Measurements from ENCODE around the gene ZNF521.
"Not testable (repeated sequence)": the region's sequence is repeated elsewhere in the genome, so short reads cannot be mapped to it uniquely, and the experiment has no call there.

Gene ZNF521

GRCh38 chr18:25289001-25289631 is 62.9 kb downstream of the ZNF521 start:
- peak; percentile 69 for DNase-seq (ENCODE audit: low read depth)

GRCh38 chr18:25288340-25288938 is 63.5 kb downstream of the ZNF521 start:
- DNase-seq (ENCODE audit: low read depth) = no peak

GRCh38 chr18:25287106-25287505 is 64.9 kb downstream of the ZNF521 start:
- no peak for DNase-seq (ENCODE audit: low read depth)

- no peak for DNase-seq (ENCODE audit: low read depth)
These were observed 67.0 kb downstream of the ZNF521 start for GRCh38 chr18:25284861-25285550.

- DNase-seq (ENCODE audit: low read depth) = no peak
These were observed 67.7 kb downstream of the ZNF521 start for GRCh38 chr18:25284281-25284680.

- no peak for DNase-seq (ENCODE audit: low read depth)
These were observed 68.2 kb downstream of the ZNF521 start for GRCh38 chr18:25283781-25284180.

- DNase-seq (ENCODE audit: low read depth) = no peak
These were observed 68.9 kb downstream of the ZNF521 start for GRCh38 chr18:25282896-25283703.

GRCh38 chr18:25282282-25282681 is 69.7 kb downstream of the ZNF521 start:
- DNase-seq (ENCODE audit: low read depth) = no peak

- DNase-seq (ENCODE audit: low read depth) = no peak
These were observed 70.4 kb downstream of the ZNF521 start for GRCh38 chr18:25281556-25281955.

- no peak for DNase-seq (ENCODE audit: low read depth)
These were observed 72.0 kb downstream of the ZNF521 start for GRCh38 chr18:25279961-25280360.

- DNase-seq (ENCODE audit: low read depth) = no peak
These were observed 72.4 kb downstream of the ZNF521 start for GRCh38 chr18:25279556-25279955.

- DNase-seq (ENCODE audit: low read depth) = peak; percentile 32
These were observed 72.8 kb downstream of the ZNF521 start for GRCh38 chr18:25279133-25279532.

- no peak for DNase-seq (ENCODE audit: low read depth)
These were observed 73.6 kb downstream of the ZNF521 start for GRCh38 chr18:25278394-25278793.

GRCh38 chr18:25275412-25276001 is 76.5 kb downstream of the ZNF521 start:
- no peak for DNase-seq (ENCODE audit: low read depth)

- no peak for DNase-seq (ENCODE audit: low read depth)
These were observed 77.0 kb downstream of the ZNF521 start for GRCh38 chr18:25274926-25275325.

- DNase-seq (ENCODE audit: low read depth) = not testable (repeated sequence)
These were observed 84.9 kb downstream of the ZNF521 start for GRCh38 chr18:25266931-25267527.

- peak; percentile 22 for DNase-seq (ENCODE audit: low read depth)
These were observed 89.0 kb downstream of the ZNF521 start for GRCh38 chr18:25262920-25263319.

GRCh38 chr18:25261768-25262167 is 90.2 kb downstream of the ZNF521 start:
- no peak for DNase-seq (ENCODE audit: low read depth)

GRCh38 chr18:25256439-25256838 is 95.5 kb downstream of the ZNF521 start:
- no peak for DNase-seq (ENCODE audit: low read depth)

- no peak for DNase-seq (ENCODE audit: low read depth)
These were observed 98.2 kb downstream of the ZNF521 start for GRCh38 chr18:25253779-25254178.

- no peak for DNase-seq (ENCODE audit: low read depth)
These were observed 98.8 kb downstream of the ZNF521 start for GRCh38 chr18:25253136-25253535.

- DNase-seq (ENCODE audit: low read depth) = no peak
These were observed 100.9 kb downstream of the ZNF521 start for GRCh38 chr18:25251068-25251467.
